ENCODE results near the gene NAV2.

Gene NAV2

DNA sequence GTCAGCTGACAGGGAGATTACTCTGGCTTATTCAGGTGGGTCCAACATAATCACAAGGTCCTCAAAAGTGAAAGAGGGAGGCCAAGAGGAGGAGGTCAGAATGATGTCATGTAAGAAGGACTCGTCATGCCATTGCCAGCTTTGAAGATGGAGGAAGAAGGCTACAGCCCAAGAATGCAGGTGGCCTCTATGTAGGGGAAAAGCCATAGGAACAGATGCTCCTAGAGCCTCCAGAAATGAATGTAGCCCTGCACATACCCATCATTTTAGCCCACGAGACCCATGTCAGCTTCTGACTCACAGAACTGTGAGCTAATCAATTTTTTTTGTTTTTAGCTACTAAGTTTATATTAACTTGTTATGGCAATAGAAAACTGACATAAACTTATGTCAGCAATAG is 276.6 kb downstream of the NAV2 start:
- no peak for DNase-seq (ENCODE audit: low read depth)
- H3K4me3 ChIP-seq (ENCODE audit: low read depth, low read length) = no peak overlapping the region
- TF ChIP-seq CTCF (IDR thresholded peaks at IDR 0.05; ENCODE audit: control insufficient read depth, extremely low read depth, insufficient read depth) = no peak

GRCh38 chr11:19992162-19992561 is 279.5 kb downstream of the NAV2 start:
- H3K4me3 ChIP-seq (ENCODE audit: low read depth, low read length) = no peak overlapping the region
- no peak for TF ChIP-seq CTCF (IDR thresholded peaks at IDR 0.05; ENCODE audit: control insufficient read depth, extremely low read depth, insufficient read depth)
- no peak for DNase-seq (ENCODE audit: low read depth)

GRCh38 chr11:19992998-19993397 is 280.4 kb downstream of the NAV2 start:
- DNase-seq (ENCODE audit: low read depth) = no peak
- H3K4me3 ChIP-seq (ENCODE audit: low read depth, low read length) = no peak overlapping the region
- TF ChIP-seq CTCF (IDR thresholded peaks at IDR 0.05; ENCODE audit: control insufficient read depth, extremely low read depth, insufficient read depth) = no peak

- DNase-seq (ENCODE audit: low read depth) = no peak
- TF ChIP-seq CTCF (IDR thresholded peaks at IDR 0.05; ENCODE audit: control insufficient read depth, extremely low read depth, insufficient read depth) = no peak
These were observed 282.0 kb downstream of the NAV2 start for GRCh38 chr11:19994672-19995071.

GRCh38 chr11:19995145-19995544 is 282.5 kb downstream of the NAV2 start:
- no peak for TF ChIP-seq CTCF (IDR thresholded peaks at IDR 0.05; ENCODE audit: control insufficient read depth, extremely low read depth, insufficient read depth)
- DNase-seq (ENCODE audit: low read depth) = no peak
- no peak overlapping the region for H3K4me3 ChIP-seq (ENCODE audit: low read depth, low read length)

More at GRCh38 chr11:19994672-19995071, 282.0 kb downstream of the NAV2 start:
- H3K4me3 ChIP-seq (ENCODE audit: low read depth, low read length) = no peak overlapping the region

GRCh38 chr11:19996571-19996970 is 283.9 kb downstream of the NAV2 start:
- no peak for DNase-seq (ENCODE audit: low read depth)
- TF ChIP-seq CTCF (IDR thresholded peaks at IDR 0.05; ENCODE audit: control insufficient read depth, extremely low read depth, insufficient read depth) = no peak
- no peak overlapping the region for H3K4me3 ChIP-seq (ENCODE audit: low read depth, low read length)

- DNase-seq (ENCODE audit: low read depth) = no peak
- H3K4me3 ChIP-seq (ENCODE audit: low read depth, low read length) = no peak overlapping the region
- TF ChIP-seq CTCF (IDR thresholded peaks at IDR 0.05; ENCODE audit: control insufficient read depth, extremely low read depth, insufficient read depth) = no peak
These were observed 287.3 kb downstream of the NAV2 start for GRCh38 chr11:20000022-20000350.
